ENCODE data around the gene EFCAB11. TPM values are rescaled to one million over a fixed set of nuclear protein-coding genes. Genes with fewer than 3 reads are reported as not detected.
"Not testable (repeated sequence)": the region's sequence is repeated elsewhere in the genome, so short reads cannot be mapped to it uniquely, and the experiment has no call there.

Gene EFCAB11
- total RNA-seq, 1 donor from 2014 or later: 1.1 TPM

GRCh38 chr14:89884761-89885160, 69.8 kb downstream of the EFCAB11 start:
- no peaks in the 10 kb centered on the region for H3K36me3 ChIP-seq (ENCODE audit: control insufficient read depth, insufficient read depth, low read length)
- FAIRE-seq (no peak), DNase-seq (ENCODE audit: low read depth) (no peak)
- H3K27me3 ChIP-seq (ENCODE audit: control insufficient read depth, insufficient read depth, low read length): no peaks in the 10 kb centered on the region
- H3K4me3 ChIP-seq (ENCODE audit: low read depth, low read length): no peak overlapping the region
- TF ChIP-seq CTCF (IDR thresholded peaks at IDR 0.05; ENCODE audit: insufficient read depth, low read length, severe bottlenecking): no peak

- Histone ChIP-seq H3K4me3 (ENCODE audit: low read depth, low read length) (no peak overlapping the region), H3K36me3 (ENCODE audit: control insufficient read depth, insufficient read depth, low read length) (no peaks in the 10 kb centered on the region), H3K27me3 (ENCODE audit: control insufficient read depth, insufficient read depth, low read length) (no peaks in the 10 kb centered on the region)
- FAIRE-seq: no peak
- TF ChIP-seq CTCF (IDR thresholded peaks at IDR 0.05; ENCODE audit: insufficient read depth, low read length, severe bottlenecking): no peak
- DNase-seq (ENCODE audit: low read depth): no peak
Measured at GRCh38 chr14:89881839-89882238, 72.7 kb downstream of the EFCAB11 start.

GRCh38 chr14:89874091-89874490, 80.4 kb downstream of the EFCAB11 start:
- H3K27me3 ChIP-seq (ENCODE audit: control insufficient read depth, insufficient read depth, low read length); H3K4me3 ChIP-seq (ENCODE audit: low read depth, low read length); DNase-seq (ENCODE audit: low read depth); H3K36me3 ChIP-seq (ENCODE audit: control insufficient read depth, insufficient read depth, low read length); FAIRE-seq: not testable (repeated sequence)

- FAIRE-seq (no peak), DNase-seq (ENCODE audit: low read depth) (peak; percentile 71)
- TF ChIP-seq CTCF (IDR thresholded peaks at IDR 0.05; ENCODE audit: insufficient read depth, low read length, severe bottlenecking): no peak
- no peak overlapping the region for H3K4me3 ChIP-seq (ENCODE audit: low read depth, low read length)
- no peaks in the 10 kb centered on the region for H3K36me3 ChIP-seq (ENCODE audit: control insufficient read depth, insufficient read depth, low read length)
- no peaks in the 10 kb centered on the region for H3K27me3 ChIP-seq (ENCODE audit: control insufficient read depth, insufficient read depth, low read length)
Measured at GRCh38 chr14:89870316-89870715, 84.2 kb downstream of the EFCAB11 start.

- TF ChIP-seq CTCF (IDR thresholded peaks at IDR 0.05; ENCODE audit: insufficient read depth, low read length, severe bottlenecking): no peak
- DNase-seq (ENCODE audit: low read depth) (no peak), FAIRE-seq (peak; percentile 47)
- Histone ChIP-seq H3K4me3 (ENCODE audit: low read depth, low read length) (no peak overlapping the region), H3K27me3 (ENCODE audit: control insufficient read depth, insufficient read depth, low read length) (no peaks in the 10 kb centered on the region), H3K36me3 (ENCODE audit: control insufficient read depth, insufficient read depth, low read length) (no peaks in the 10 kb centered on the region)
Measured at GRCh38 chr14:89869606-89870005, 84.9 kb downstream of the EFCAB11 start.

- FAIRE-seq (no peak), DNase-seq (ENCODE audit: low read depth) (peak; percentile 31)
- no peaks in the 10 kb centered on the region for H3K36me3 ChIP-seq (ENCODE audit: control insufficient read depth, insufficient read depth, low read length)
- no peaks in the 10 kb centered on the region for H3K27me3 ChIP-seq (ENCODE audit: control insufficient read depth, insufficient read depth, low read length)
- TF ChIP-seq CTCF (IDR thresholded peaks at IDR 0.05; ENCODE audit: insufficient read depth, low read length, severe bottlenecking): no peak
- no peak overlapping the region for H3K4me3 ChIP-seq (ENCODE audit: low read depth, low read length)
Measured at GRCh38 chr14:89866458-89866857, 88.1 kb downstream of the EFCAB11 start.

All from bronchial epithelial cell (primary cell).